ENCODE measurements around the gene TMEM161A.

DNA sequence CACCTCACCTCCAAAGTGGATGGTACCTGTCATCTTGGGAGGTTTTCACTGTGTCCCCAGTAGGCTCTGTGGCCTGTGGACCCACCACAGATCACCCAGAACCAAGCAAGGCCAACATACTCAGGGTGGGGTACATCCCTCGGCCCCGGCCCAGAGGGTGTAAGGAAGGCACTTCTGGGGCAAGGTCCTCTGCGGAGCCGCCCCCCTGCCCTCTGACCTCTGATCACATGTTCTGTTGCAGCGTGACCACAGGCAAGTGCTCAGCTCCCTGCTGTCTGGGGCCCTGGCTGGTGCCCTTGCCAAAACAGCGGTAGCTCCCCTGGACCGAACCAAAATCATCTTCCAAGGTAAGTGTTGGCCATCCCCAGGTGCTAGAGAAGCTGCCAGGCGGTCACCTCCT lies 36.7 kb downstream of the TMEM161A start:
- TF ChIP-seq, protein P1, sequence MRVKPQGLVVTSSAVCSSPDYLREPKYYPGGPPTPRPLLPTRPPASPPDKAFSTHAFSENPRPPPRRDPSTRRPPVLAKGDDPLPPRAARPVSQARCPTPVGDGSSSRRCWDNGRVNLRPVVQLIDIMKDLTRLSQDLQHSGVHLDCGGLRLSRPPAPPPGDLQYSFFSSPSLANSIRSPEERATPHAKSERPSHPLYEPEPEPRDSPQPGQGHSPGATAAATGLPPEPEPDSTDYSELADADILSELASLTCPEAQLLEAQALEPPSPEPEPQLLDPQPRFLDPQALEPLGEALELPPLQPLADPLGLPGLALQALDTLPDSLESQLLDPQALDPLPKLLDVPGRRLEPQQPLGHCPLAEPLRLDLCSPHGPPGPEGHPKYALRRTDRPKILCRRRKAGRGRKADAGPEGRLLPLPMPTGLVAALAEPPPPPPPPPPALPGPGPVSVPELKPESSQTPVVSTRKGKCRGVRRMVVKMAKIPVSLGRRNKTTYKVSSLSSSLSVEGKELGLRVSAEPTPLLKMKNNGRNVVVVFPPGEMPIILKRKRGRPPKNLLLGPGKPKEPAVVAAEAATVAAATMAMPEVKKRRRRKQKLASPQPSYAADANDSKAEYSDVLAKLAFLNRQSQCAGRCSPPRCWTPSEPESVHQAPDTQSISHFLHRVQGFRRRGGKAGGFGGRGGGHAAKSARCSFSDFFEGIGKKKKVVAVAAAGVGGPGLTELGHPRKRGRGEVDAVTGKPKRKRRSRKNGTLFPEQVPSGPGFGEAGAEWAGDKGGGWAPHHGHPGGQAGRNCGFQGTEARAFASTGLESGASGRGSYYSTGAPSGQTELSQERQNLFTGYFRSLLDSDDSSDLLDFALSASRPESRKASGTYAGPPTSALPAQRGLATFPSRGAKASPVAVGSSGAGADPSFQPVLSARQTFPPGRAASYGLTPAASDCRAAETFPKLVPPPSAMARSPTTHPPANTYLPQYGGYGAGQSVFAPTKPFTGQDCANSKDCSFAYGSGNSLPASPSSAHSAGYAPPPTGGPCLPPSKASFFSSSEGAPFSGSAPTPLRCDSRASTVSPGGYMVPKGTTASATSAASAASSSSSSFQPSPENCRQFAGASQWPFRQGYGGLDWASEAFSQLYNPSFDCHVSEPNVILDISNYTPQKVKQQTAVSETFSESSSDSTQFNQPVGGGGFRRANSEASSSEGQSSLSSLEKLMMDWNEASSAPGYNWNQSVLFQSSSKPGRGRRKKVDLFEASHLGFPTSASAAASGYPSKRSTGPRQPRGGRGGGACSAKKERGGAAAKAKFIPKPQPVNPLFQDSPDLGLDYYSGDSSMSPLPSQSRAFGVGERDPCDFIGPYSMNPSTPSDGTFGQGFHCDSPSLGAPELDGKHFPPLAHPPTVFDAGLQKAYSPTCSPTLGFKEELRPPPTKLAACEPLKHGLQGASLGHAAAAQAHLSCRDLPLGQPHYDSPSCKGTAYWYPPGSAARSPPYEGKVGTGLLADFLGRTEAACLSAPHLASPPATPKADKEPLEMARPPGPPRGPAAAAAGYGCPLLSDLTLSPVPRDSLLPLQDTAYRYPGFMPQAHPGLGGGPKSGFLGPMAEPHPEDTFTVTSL (CRISPR knock-in tag; IDR thresholded peaks at IDR 0.05; ENCODE audit: borderline replicate concordance) = no peak
- no peak for TF ChIP-seq EHMT2 (IDR thresholded peaks at IDR 0.05; ENCODE audit: borderline replicate concordance, low read depth, low read length)
- no peak for TF ChIP-seq KDM5A (IDR thresholded peaks at IDR 0.05; ENCODE audit: borderline replicate concordance, low read length)
